SK-N-SH treated with all-trans-retinoic acid at 6 μM for 48 hours (cell line): ENCODE measurements around the gene SOCS4.

ENCODE experiments used
- ATAC-seq: fragments of 200-7000 bp; cut with Tn5 transposase; 3 replicates; pipeline ENCODE4 v1.9.1; 2020; ENCODE audit warnings: mild to moderate bottlenecking, moderate library complexity
- ARNTL ChIP-seq: fragments of 450-650 bp; formaldehyde crosslinking; IDR thresholded peaks from 2 replicates; pipeline ENCODE4 v1.5.0; 2020; ENCODE audit warnings: low read depth, mild to moderate bottlenecking, moderate library complexity, borderline replicate concordance
- BACH2 ChIP-seq: fragments of 250-450 bp; sonication (Bioruptor Pico); IDR thresholded peaks from 2 replicates; pipeline ENCODE4 v1.9.0; 2021; ENCODE audit warnings: mild to moderate bottlenecking, borderline replicate concordance
- CREB5 ChIP-seq: fragments of 250-450 bp; sonication (Bioruptor Pico); IDR thresholded peaks from 2 replicates; pipeline ENCODE4 v1.5.1; 2020; ENCODE audit warnings: low read depth, mild to moderate bottlenecking, moderate library complexity
- CSDC2 ChIP-seq: fragments of 250-450 bp; sonication (Bioruptor Pico); IDR thresholded peaks from 2 replicates; pipeline ENCODE4 v1.5.0; 2020; ENCODE audit warnings: mild to moderate bottlenecking, moderate library complexity
- ESRRG ChIP-seq: fragments of 250-450 bp; sonication (Bioruptor Pico); IDR thresholded peaks from 2 replicates; pipeline ENCODE4 v1.6.1; 2021; ENCODE audit warnings: mild to moderate bottlenecking
- ISL1 ChIP-seq: fragments of 250-450 bp; sonication (Bioruptor Pico); IDR thresholded peaks from 2 replicates; pipeline ENCODE4 v2.1.2; 2022; ENCODE audit warnings: mild to moderate bottlenecking, moderate library complexity
- PATZ1 ChIP-seq: fragments of 250-450 bp; sonication (Bioruptor Pico); IDR thresholded peaks from 2 replicates; pipeline ENCODE4 v1.8.0; 2020; ENCODE audit warnings: mild to moderate bottlenecking, moderate library complexity, borderline replicate concordance
- RARB ChIP-seq: fragments of 250-450 bp; sonication (Bioruptor Pico); IDR thresholded peaks from 2 replicates; pipeline ENCODE4 v1.8.0; 2021; ENCODE audit warnings: mild to moderate bottlenecking, moderate library complexity
- TCF4 ChIP-seq: fragments of 250-450 bp; sonication (Bioruptor Pico); IDR thresholded peaks from 2 replicates; pipeline ENCODE4 v1.8.0; 2021; ENCODE audit warnings: mild to moderate bottlenecking, moderate library complexity, borderline replicate concordance
- TSHZ2 ChIP-seq: fragments of 250-450 bp; sonication (Bioruptor Pico); IDR thresholded peaks from 2 replicates; pipeline ENCODE4 v1.5.0; 2020; ENCODE audit warnings: mild to moderate bottlenecking, moderate library complexity
- ZFP30 ChIP-seq: fragments of 450-650 bp; formaldehyde crosslinking; IDR thresholded peaks from 2 replicates; pipeline ENCODE4 v1.5.0; 2022; ENCODE audit warnings: mild to moderate bottlenecking, moderate library complexity
- ZNF565 ChIP-seq: fragments of 450-650 bp; formaldehyde crosslinking; conservative IDR thresholded peaks from 2 replicates; pipeline ENCODE4 v1.5.0; 2020; ENCODE audit warnings: low read depth, mild to moderate bottlenecking, moderate library complexity
- ZNF70 ChIP-seq: fragments of 450-650 bp; formaldehyde crosslinking; IDR thresholded peaks from 2 replicates; pipeline ENCODE4 v1.5.0; 2020; ENCODE audit warnings: mild to moderate bottlenecking, moderate library complexity
- ZNF8 ChIP-seq: fragments of 450-650 bp; formaldehyde crosslinking; IDR thresholded peaks from 2 replicates; pipeline ENCODE4 v1.5.0; 2020; ENCODE audit warnings: mild to moderate bottlenecking, moderate library complexity

The SOCS4 gene

DNA sequence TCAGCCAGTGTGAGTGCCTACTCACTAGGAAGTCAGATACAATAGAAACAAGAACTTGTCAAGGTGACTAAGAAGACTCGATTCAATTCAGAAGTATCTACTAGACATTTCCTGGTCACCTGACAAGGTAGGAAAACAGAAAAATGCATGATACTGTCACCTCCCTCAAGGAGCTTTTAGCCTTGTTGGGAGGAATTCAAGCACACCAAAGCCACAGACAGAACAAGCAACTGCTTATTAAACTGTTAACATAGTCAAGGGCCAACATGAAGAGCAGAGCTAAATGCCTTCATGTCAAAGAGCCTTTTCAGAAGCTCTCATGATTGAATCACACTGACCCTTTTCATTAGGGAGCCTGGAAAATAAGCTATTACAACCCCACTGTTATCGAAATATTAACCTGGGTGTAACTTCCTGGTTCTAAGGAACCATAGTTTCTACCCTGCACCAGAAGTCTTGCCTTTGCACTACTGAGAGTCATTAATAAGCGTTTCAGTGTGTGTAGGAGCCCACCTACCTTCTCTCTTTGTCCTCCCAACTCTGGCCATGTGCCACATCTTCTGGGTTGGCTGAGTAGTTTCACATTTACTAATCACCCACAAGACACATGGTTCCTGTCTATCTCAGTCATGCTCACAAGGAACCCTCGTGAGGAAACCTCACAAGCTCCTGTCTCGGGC, 71.0 kb downstream of the SOCS4 start:
- no peak for TF ChIP-seq ZNF565 (CRISPR knock-in tag)
- TF ChIP-seq BACH2 (CRISPR knock-in tag), result no peak
- no peak for TF ChIP-seq PATZ1 (CRISPR knock-in tag)
- TF ChIP-seq CSDC2 (CRISPR knock-in tag), result no peak
- no peak for TF ChIP-seq TCF4 (CRISPR knock-in tag)
- no peak for TF ChIP-seq CREB5 (CRISPR knock-in tag)
- TF ChIP-seq ZNF70 (CRISPR knock-in tag), result no peak
- no peak for TF ChIP-seq ZNF8 (CRISPR knock-in tag)
- no peak for TF ChIP-seq ARNTL (CRISPR knock-in tag)
- no peak for TF ChIP-seq ESRRG (CRISPR knock-in tag)
- TF ChIP-seq TSHZ2 (CRISPR knock-in tag), result no peak
- no peak for TF ChIP-seq ZFP30
- no peak for TF ChIP-seq RARB
- no peak for ATAC-seq

DNA sequence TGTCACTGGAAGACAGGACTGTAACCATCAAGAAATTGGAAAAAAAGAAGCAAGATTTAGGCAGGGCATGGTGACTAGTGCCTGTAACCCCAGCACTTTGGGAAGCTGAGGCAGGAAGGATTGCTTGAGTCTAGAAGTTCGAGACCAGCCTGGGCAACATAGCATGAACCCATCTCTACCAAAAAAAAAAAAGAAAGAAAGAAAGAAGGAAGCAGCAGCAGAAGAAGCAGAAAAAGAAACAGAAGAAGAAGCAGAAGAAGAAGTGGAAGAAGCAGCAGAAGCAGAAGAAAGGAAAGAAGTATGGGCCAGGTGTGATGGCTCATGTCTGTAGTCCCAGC, 71.5 kb downstream of the SOCS4 start:
- ATAC-seq, result no peak
- TF ChIP-seq ISL1 (CRISPR knock-in tag), result no peak
- no peak for TF ChIP-seq CSDC2 (CRISPR knock-in tag)
- no peak for TF ChIP-seq BACH2 (CRISPR knock-in tag)
- no peak for TF ChIP-seq TCF4 (CRISPR knock-in tag)
